ENCODE results near the gene PANK3.
"Not testable (repeated sequence)": the region's sequence is repeated elsewhere in the genome, so short reads cannot be mapped to it uniquely, and the experiment has no call there.

DNA sequence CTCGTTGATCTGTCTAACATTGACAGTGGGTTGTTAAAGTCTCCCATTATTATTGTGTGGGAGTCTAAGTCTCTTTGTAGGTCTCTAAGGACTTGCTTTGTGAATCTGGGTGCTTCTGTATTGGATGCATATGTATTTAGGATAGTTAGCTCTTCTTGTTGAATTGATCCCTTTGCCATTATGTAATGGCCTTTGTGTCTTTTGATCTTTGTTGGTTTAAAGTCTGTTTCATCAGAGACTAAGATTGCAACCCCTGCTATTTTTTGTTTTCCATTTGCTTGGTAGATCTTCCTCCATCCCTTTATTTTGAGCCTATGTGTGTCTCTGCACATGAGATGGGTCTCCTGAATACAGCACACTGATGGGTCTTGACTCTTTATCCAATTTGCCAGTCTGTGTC is 17.0 kb upstream of the PANK3 start:
- TF ChIP-seq POLR2A (IDR thresholded peaks at IDR 0.05; ENCODE audit: low read depth, low read length); POLR2AphosphoS5 (IDR thresholded peaks at IDR 0.05; ENCODE audit: low read depth, low read length); TAF1 (IDR thresholded peaks at IDR 0.05; ENCODE audit: borderline replicate concordance, low read depth, low read length): not testable (repeated sequence)

All from GM12892 (cell line).